Activated T-helper 1 cell treated with anti-CD3 and anti-CD28 coated beads, Interleukin-2, amount 50 U/mL, for 16 hours (primary cell): ENCODE measurements around the gene PALM3.

Source experiments
- DNase-seq, 2 donors: peaks; one replicate each; pipeline ENCODE4 v3.0.0-alpha.2; 2020; ENCODE audit warnings: low read depth in 1 of 2, low spot score in 1 of 2

Gene PALM3

DNA sequence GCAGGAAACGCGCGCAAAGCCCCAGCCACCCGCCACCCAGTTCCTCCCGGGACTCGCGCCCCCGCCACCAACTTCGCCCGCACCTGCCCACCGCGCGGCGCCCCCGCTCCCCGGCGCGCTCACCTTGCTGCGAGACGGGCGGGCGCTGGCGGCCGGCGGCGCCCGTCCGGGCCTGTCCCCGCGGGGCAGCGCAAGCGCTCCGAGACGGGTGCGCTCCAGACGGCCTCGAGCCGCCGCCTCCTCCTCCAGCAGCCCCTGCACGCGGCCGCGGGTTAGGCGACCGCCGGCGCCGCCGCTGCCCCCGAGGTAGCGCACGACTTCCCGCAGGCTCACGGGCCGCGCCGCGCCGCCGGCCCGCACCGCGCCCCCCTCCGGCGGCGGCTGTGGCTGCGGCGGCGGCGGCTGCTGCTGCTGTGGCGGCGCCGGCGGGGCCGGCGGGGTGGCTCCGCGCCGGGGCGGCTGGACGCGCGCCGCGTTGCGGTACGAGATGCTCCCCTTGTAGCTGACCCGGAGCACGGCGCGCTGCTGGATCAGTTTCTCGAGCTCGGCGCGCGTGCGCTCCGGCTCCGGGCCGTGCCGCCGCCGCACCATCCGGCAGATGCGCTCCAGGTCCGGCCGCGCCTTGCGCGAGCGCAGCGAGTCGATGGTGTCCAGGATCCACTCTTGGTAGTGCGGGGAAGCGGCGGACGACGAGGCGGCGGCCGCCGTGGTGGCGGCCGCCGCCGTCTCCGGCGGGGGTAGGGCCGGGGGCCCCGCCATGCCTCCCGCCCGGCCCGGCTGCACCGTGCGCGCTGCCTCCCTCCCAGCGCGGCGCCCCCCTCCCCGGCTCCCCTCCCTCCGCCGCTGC is 28.0 kb upstream of the PALM3 start:
- DNase-seq = no peak

- DNase-seq = no peak
Observed at GRCh38 chr19:14089412-14089661, 27.5 kb upstream of the PALM3 start.

GRCh38 chr19:14088634-14089411 is 26.9 kb upstream of the PALM3 start:
- no peak for DNase-seq

- DNase-seq = no peak
Observed at GRCh38 chr19:14086098-14086497, 24.2 kb upstream of the PALM3 start.

GRCh38 chr19:14085309-14085995 is 23.6 kb upstream of the PALM3 start, which contains the start of gene C19orf67:
Gene C19orf67 (minus strand): TSS chr19:14085783. CDS start chr19:14085627, 156 bp downstream.
- no peak for DNase-seq

GRCh38 chr19:14082675-14082960 is 20.7 kb upstream of the PALM3 start:
- no peak for DNase-seq

DNA sequence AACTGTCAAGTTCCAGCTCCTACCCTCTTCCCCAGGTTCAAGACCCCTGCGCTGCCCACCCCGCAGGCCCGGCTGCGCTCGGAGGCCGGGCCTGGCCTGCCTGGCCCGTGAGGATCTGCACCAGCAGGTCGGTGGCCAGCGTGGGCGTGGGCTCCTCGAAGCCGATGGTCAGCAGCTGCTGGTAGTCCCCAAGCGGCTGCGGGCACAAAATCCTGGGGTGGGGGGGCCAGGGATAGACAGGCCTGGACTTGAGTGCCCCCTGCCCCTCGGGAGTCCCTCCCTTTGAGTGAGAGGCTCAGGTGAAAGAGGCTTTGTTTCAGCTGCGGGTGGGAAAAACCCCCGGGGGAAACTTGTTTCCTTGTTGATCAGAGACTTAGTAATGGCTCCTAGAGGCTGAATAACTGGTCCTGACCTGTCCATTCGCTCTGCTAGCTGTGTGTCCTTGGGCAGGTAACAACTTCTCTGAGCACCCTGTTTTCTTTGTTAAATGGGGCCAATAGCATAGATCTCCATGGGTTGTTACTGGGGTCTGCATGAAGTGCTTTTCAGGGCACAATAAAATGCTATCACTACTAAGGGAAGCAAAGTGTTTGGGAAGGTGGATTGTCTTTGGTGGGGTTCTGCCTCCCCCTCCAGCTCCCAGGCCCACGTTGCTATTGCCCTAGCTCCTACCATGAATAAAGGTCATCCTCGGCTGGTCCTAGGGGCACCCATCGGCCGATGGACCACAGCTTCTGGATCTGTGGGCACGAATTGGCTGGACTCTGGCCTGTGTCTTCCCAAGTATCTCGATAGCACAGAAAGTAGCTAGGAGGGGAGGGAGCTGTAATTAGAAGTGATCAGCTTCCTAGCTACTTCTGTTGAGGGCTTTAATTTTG is 20.2 kb upstream of the PALM3 start:
- no peak for DNase-seq

GRCh38 chr19:14080887-14081796 is 19.3 kb upstream of the PALM3 start:
- peak; percentile 98 for DNase-seq

- DNase-seq = no peak
Observed at GRCh38 chr19:14078411-14078810, 16.5 kb upstream of the PALM3 start.

- DNase-seq = no peak
Observed at GRCh38 chr19:14073925-14074838, 12.3 kb upstream of the PALM3 start.

- DNase-seq = peak; percentile 52 to 68
Observed at GRCh38 chr19:14073261-14073924, 11.5 kb upstream of the PALM3 start.

GRCh38 chr19:14072535-14073260 is 10.8 kb upstream of the PALM3 start, which contains the start of gene MISP3:
Gene MISP3 (plus strand): TSS chr19:14072786. CDS start chr19:14073310, 524 bp downstream.
- no peak for DNase-seq

DNA sequence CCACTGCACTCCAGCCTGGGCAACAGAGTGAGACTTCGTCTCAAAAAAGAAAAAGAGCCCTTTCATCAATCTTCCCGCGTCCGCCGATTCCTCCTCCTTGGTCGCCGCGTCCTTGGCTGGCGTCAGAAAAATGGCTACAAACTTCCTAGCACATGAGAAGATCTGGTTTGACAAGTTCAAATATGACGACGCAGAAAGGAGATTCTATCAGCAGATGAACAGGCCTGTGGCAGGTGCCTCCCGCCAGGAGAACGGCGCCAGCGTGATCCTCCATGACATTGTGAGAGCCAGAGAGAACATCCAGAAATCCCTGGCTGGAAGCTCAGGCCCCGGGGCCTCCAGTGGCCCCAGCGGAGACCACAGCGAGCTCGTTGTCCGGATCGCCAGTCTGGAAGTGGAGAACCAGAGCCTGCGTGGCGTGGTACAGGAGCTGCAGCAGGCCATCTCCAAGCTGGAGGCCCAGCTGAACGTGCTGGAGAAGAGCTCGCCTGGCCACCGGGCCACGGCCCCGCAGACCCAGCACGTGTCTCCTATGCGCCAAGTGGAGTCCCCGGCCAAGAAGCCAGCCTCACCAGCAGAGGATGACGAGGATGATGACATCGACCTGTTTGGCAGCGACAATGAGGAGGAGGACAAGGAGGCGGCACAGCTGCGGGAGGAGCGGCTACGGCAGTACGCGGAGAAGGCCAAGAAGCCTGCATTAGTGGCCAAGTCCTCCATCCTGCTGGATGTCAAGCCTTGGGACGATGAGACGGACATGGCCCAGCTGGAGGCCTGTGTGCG is 8.6 kb upstream of the PALM3 start:
- DNase-seq = no peak

DNA sequence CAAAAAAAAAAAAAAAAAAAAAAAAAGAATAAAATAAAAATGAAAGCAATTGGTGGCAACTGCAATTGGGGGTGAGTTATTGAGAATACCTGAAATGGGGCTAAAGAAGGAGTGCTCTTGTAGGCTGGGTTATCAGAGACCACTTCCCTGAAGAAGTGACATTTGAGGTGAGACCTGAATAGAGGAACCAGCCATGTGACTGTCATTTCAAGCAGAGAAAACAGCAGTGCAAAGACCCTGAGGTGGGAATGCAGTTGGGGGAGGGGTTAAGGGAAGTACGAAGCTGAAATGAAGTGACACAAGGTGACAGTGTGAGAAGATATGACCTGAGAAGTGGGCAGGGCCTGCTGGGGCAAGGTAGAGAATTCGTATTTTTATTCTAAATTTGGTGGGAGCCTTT is 4.3 kb upstream of the PALM3 start:
- DNase-seq = no peak

- DNase-seq = no peak
Observed at GRCh38 chr19:14063105-14063504, 1.2 kb upstream of the PALM3 start.

- DNase-seq = no peak
Observed at GRCh38 chr19:14062558-14062855, 631 bp upstream of the PALM3 start.

- DNase-seq = no peak
Observed at GRCh38 chr19:14061081-14061749, 661 bp downstream of the PALM3 start.
